GM21576 (cell line): ENCODE results near the gene NEU3.
"Not testable (repeated sequence)": the region's sequence is repeated elsewhere in the genome, so short reads cannot be mapped to it uniquely, and the experiment has no call there.

Experiments used
- ATAC-seq: cut with Tn5 transposase; IDR thresholded peaks from one replicate; pipeline ENCODE4 v1.9.1; 2021; ENCODE audit warnings: mild to moderate bottlenecking, moderate library complexity; ENCODE audit not compliant: unreplicated experiment

The NEU3 gene

GRCh38 chr11:74988541-74989259 is at the start of gene NEU3:
Gene NEU3, plus strand, starts transcription at chr11:74988933. Its CDS starts 128 bp downstream, at chr11:74989061.
- peak; percentile 90 for ATAC-seq

- ATAC-seq, result no peak
Measured at GRCh38 chr11:74941492-74941891, 47.2 kb upstream of the NEU3 start.

- ATAC-seq, result no peak
Measured at GRCh38 chr11:74942073-74942759, 46.5 kb upstream of the NEU3 start.

GRCh38 chr11:74948546-74948897 is 40.2 kb upstream of the NEU3 start:
- ATAC-seq, result peak; percentile 14

GRCh38 chr11:74948898-74949752 is 39.6 kb upstream of the NEU3 start, which contains the start of the genes SPCS2 and XRRA1:
Gene SPCS2, plus strand, starts transcription at chr11:74949266. Its CDS starts 20 bp downstream, at chr11:74949286.
Gene XRRA1, minus strand, starts transcription at chr11:74949091. Its CDS starts 8,213 bp downstream, at chr11:74940878.
- peak; percentile 82 for ATAC-seq

GRCh38 chr11:74949753-74950137 is 39.0 kb upstream of the NEU3 start:
- ATAC-seq, result no peak

GRCh38 chr11:74950374-74950969 is 38.3 kb upstream of the NEU3 start:
- no peak for ATAC-seq

- ATAC-seq, result no peak
Measured at GRCh38 chr11:74951226-74951625, 37.5 kb upstream of the NEU3 start.

GRCh38 chr11:74952752-74953151 is 36.0 kb upstream of the NEU3 start:
- ATAC-seq, result no peak

- no peak for ATAC-seq
Measured at GRCh38 chr11:74953451-74953850, 35.3 kb upstream of the NEU3 start.

GRCh38 chr11:74954199-74954598 is 34.5 kb upstream of the NEU3 start:
- no peak for ATAC-seq

GRCh38 chr11:74956397-74957015 is 32.2 kb upstream of the NEU3 start:
- ATAC-seq, result no peak

- no peak for ATAC-seq
Measured at GRCh38 chr11:74957937-74958629, 30.6 kb upstream of the NEU3 start.

- ATAC-seq, result not testable (repeated sequence)
Measured at GRCh38 chr11:74960128-74960527, 28.6 kb upstream of the NEU3 start.

- no peak for ATAC-seq
Measured at GRCh38 chr11:74966651-74967050, 22.1 kb upstream of the NEU3 start.

GRCh38 chr11:74970852-74971395 is 17.8 kb upstream of the NEU3 start:
- no peak for ATAC-seq

GRCh38 chr11:74971424-74971823 is 17.3 kb upstream of the NEU3 start:
- no peak for ATAC-seq

- no peak for ATAC-seq
Measured at GRCh38 chr11:74978041-74978440, 10.7 kb upstream of the NEU3 start.

GRCh38 chr11:74980634-74981033 is 8.1 kb upstream of the NEU3 start:
- ATAC-seq, result no peak

GRCh38 chr11:74981888-74982287 is 6.8 kb upstream of the NEU3 start:
- no peak for ATAC-seq
